KOPT-K1 (cell line): ENCODE results near the gene CLN6.
A peak's percentile ranks its signal among the peaks of the same experiment; 100 is the strongest.
"Not testable (repeated sequence)": the region's sequence is repeated elsewhere in the genome, so short reads cannot be mapped to it uniquely, and the experiment has no call there.

Experiments used
- H3K27ac ChIP-seq: fragments of 200-600 bp; sonication (generic); 2 replicates; pipeline ENCODE4 v1.5.1; 2016; ENCODE audit warnings: antibody characterized with exemption, mild to moderate bottlenecking, low read depth, low read length; ENCODE audit not compliant: poor library complexity, severe bottlenecking
- H3K36me3 ChIP-seq: fragments of 200-600 bp; sonication (generic); 2 replicates; pipeline ENCODE4 v1.5.1; 2017; ENCODE audit warnings: antibody characterized with exemption, mild to moderate bottlenecking, low read length, moderate library complexity; ENCODE audit not compliant: insufficient read depth
- H3K9me3 ChIP-seq: fragments of 200-600 bp; sonication (generic); 2 replicates; pipeline ENCODE4 v1.5.1; 2017; ENCODE audit warnings: antibody characterized with exemption, low read length, mild to moderate bottlenecking; ENCODE audit not compliant: insufficient read depth, poor library complexity, severe bottlenecking

The CLN6 gene

GRCh38 chr15:68232937-68233336, 3.4 kb upstream of the CLN6 start:
- no peak overlapping the region for H3K27ac ChIP-seq
- H3K9me3 ChIP-seq, result no peaks in the 10 kb centered on the region
- H3K36me3 ChIP-seq, result no peaks in the 10 kb centered on the region

- Histone ChIP-seq H3K9me3 (no peaks in the 10 kb centered on the region), H3K27ac (no peak overlapping the region), H3K36me3 (no peaks in the 10 kb centered on the region)
These were observed 2.9 kb upstream of the CLN6 start for GRCh38 chr15:68232449-68232848.

- Histone ChIP-seq H3K27ac (no peak overlapping the region), H3K9me3 (no peaks in the 10 kb centered on the region), H3K36me3 (no peaks in the 10 kb centered on the region)
These were observed 1.7 kb upstream of the CLN6 start for GRCh38 chr15:68231102-68231818.

- H3K27ac ChIP-seq, result peak overlapping the region; percentile 85
These were observed 901 bp upstream of the CLN6 start for GRCh38 chr15:68230157-68231100.

GRCh38 chr15:68228971-68229385, 550 bp downstream of the CLN6 start:
- H3K27ac ChIP-seq, result peak overlapping the region; percentile 85
- H3K36me3 ChIP-seq, result no peaks in the 10 kb centered on the region
- no peaks in the 10 kb centered on the region for H3K9me3 ChIP-seq

More at GRCh38 chr15:68230157-68231100, 901 bp upstream of the CLN6 start:
- Histone ChIP-seq H3K9me3 (no peaks in the 10 kb centered on the region), H3K36me3 (no peaks in the 10 kb centered on the region)

GRCh38 chr15:68228143-68228970, 1.2 kb downstream of the CLN6 start:
- Histone ChIP-seq H3K9me3 (no peaks in the 10 kb centered on the region), H3K27ac (peak overlapping the region; percentile 85), H3K36me3 (peaks cover 3% of the 10 kb centered on the region; the same call in 1 of the 2 replicates)

GRCh38 chr15:68227643-68228142, 1.8 kb downstream of the CLN6 start:
- peak overlapping the region; percentile 85 for H3K27ac ChIP-seq

GRCh38 chr15:68225442-68225841, 4.1 kb downstream of the CLN6 start:
- H3K27ac ChIP-seq, result peak overlapping the region; percentile 23
- H3K9me3 ChIP-seq, H3K36me3 ChIP-seq: not testable (repeated sequence)

More at GRCh38 chr15:68227643-68228142, 1.8 kb downstream of the CLN6 start:
- H3K36me3 ChIP-seq, result peaks cover 8% of the 10 kb centered on the region; the same call in 1 of the 2 replicates
- peaks cover 5% of the 10 kb centered on the region for H3K9me3 ChIP-seq

- Histone ChIP-seq H3K36me3 (peaks cover 16% of the 10 kb centered on the region; the same call in 1 of the 2 replicates), H3K9me3 (peaks cover 5% of the 10 kb centered on the region), H3K27ac (peak overlapping the region; percentile 23)
These were observed 4.8 kb downstream of the CLN6 start for GRCh38 chr15:68224546-68225250.

GRCh38 chr15:68224108-68224507, 5.4 kb downstream of the CLN6 start:
- Histone ChIP-seq H3K36me3 (peaks cover 22% of the 10 kb centered on the region; the same call in 1 of the 2 replicates), H3K9me3 (peaks cover 5% of the 10 kb centered on the region), H3K27ac (no peak overlapping the region)

- no peak overlapping the region for H3K27ac ChIP-seq
- H3K9me3 ChIP-seq, result peaks cover 5% of the 10 kb centered on the region
- peaks cover 31% of the 10 kb centered on the region; the same call in 1 of the 2 replicates for H3K36me3 ChIP-seq
These were observed 6.4 kb downstream of the CLN6 start for GRCh38 chr15:68223171-68223570.

GRCh38 chr15:68222432-68222743, 7.1 kb downstream of the CLN6 start:
- not testable (repeated sequence) for H3K27ac ChIP-seq, H3K9me3 ChIP-seq
- peaks cover 39% of the 10 kb centered on the region for H3K36me3 ChIP-seq

- not testable (repeated sequence) for H3K9me3 ChIP-seq, H3K27ac ChIP-seq
- peaks cover 45% of the 10 kb centered on the region for H3K36me3 ChIP-seq
These were observed 7.7 kb downstream of the CLN6 start for GRCh38 chr15:68221530-68222431.
